ENCODE data around the gene GBP5.
"Not testable (repeated sequence)": the region's sequence is repeated elsewhere in the genome, so short reads cannot be mapped to it uniquely, and the experiment has no call there.

GBP5 gene

DNA sequence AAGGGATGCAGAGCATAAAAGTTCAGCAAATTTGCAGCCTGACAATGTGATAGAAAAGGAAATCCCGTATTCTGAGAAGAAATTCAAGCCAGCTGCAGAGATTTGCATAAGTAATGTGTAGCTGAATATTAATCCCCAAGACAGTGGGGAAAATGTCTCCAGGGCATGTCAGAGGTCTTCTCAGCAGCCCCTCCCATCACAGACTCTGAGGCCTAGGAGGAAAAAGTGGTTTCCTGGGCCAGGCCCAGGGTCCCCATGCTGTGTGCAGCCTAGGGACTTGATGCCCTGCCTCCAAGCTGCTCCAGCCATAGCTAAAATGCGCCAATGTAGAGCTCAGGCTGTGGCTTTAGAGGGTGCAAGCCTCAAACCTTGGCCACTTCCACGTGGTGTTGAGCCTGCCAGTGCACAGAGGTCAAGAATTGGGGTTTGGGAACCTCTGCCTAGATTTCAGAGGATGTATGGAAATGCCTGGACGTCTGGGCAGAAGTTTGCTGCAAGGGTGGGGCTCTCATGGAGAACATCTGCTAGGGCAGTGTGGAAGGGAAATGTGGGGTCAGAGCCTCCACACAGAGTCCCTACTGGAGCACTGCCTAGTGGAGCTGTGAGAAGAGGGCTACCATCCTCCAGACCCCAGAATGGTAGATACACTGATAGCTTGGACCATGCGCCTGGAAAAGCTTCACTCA, 11.6 kb upstream of the GBP5 start:
- DNase-seq (ENCODE audit: low read depth): not testable (repeated sequence)

DNA sequence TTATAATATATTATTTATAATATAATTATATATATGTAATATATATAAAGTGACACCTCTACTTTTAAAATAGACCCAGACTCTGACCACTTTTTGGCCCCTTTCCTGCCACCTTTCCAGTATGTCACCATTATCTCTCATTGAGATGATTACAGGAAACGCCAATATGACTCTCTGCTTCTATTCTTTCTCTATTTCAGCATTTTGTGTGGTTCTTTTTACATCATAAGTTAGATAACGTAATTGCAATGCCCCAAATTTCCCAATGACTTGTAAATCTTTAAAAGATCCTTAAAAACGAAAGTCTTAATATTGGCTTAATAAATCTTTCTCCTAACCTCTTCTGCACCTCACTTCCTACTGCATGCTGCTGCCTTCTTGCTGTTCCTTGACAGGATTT, 8.1 kb upstream of the GBP5 start:
- DNase-seq (ENCODE audit: low read depth): no peak

DNA sequence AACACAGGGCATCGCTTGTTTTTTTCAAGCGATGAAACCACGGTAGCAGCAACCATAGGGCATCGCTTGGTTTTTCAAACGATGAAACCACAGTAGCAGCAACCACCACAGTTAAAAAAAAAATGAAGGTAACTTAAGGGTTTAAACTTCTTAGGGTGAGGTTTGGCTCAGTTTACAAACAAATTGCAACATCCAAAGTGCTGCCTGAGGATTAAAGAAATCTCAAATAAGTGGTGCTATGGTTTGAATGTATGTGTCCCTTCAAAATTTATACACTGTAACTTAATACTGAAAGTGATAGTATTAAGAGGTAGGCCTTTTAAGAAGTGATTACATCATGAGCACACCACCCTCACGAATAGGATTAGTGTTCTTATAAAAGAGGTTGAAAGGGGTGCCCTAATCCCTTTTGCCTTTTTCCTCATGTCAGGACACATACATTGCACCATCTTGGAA, 6.4 kb upstream of the GBP5 start:
- DNase-seq (ENCODE audit: low read depth): no peak

DNA sequence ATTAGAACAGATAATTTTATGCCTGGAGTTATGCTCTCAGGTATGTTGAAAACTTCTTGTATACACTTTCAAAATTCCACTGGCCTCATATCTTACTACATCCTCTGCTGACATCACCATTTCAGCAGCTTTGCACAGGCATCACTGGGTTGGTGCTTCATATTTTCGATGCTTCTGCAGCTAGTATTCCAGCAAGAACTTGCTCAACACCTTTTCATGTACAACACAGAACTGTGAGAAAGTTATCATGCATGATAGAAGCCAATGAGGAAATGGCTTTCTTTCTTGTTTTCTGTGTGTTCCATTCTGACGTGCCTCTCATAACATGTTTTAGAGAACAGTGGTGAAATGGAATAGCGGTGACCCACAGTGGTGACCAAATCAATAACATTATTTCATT, 5.1 kb upstream of the GBP5 start:
- DNase-seq (ENCODE audit: low read depth): no peak

DNA sequence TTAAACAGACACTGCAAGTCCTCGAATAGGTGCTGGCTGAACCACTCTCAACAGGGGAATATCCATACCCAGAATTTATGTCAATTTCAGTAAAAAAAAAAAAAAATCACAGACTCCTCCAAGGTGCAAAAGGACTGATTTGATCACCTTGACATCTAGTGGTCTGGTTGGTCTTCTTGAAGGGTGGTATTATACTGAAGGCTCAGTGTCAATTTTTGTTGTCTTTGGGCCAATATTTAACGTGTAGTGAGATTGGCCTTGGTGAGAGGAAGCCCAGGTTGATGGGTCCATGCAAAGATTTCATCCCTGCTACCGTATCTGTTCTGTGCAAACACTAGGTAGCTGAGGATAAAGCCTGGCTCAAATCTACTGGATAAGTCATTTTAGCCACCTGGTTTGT, 4.0 kb upstream of the GBP5 start:
- DNase-seq (ENCODE audit: low read depth): no peak

DNA sequence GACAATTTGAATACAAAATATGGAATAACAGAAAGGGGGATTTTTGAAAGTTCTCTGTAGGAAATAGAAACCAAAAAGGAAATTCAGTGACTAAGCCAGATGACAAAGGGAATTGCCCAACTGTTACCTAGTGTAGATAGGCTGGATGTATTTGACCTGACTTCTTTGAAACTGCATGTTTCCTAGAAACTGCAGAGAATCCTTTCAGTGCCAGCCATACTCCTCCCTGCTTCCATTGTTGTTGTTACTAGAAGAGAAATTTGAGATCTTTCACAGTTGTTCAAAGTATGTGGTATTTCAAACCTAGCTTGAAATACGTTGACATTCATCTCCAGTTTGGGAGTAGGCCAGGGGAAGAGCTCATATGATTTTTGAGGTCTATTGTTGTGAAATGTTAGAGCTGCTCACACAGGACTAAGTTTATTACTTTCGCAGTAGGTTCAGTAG, 1.8 kb upstream of the GBP5 start:
- no peak for DNase-seq (ENCODE audit: low read depth)

DNA sequence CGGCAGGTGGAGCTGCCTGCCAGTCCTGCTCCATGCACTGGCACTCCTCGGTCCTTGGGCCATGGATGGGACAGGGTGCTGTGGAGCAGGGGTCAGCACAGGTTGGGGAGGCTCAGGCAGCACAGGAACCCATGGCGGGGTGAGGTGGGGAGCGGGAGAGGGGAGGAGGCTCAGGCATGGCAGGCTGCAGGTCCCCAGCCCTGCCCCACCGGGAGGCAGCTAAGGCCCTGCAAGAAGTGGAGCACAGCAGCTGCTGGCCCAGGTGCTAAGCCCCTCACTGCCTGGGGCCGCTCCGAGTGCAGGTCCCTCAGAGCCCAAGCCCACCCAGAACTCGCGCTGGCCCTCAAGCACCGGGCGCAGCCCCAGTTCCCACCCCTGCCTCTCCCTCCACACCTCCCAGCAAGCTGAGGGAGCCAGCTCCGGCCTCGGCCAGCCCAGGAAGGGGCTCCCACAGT, 691 bp upstream of the GBP5 start:
- no peak for DNase-seq (ENCODE audit: low read depth)

DNA sequence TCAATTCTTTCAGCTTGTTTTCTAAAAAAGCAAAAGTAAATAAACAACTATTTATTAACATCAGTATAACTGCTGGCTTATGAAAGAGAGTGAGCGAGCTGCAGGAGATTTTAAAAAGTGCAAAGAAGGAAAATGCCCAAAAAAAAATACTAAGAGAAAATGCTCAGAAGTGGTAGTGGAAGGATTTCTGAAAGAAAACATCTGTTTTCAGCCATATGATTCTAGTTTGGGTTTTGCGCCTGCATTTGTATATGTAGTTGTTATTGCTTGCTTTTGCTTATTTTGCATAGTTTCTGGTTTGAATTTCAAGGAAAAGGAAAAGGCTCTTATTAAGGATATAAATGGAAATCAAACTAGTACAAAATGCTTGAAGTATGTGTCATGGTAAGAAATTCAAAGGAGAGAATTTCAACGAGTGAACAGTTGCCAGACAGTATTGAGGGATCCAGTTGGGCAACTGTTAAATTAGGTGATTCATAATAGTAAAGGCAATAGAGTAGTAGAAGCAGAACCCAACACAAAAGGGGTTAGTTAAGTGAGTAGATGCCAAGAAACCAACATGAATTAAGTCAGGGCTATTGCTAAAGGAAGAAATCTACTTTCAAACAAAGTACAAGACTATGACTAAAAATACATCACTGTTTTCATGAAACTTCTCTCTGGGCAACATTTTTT, 1.2 kb downstream of the GBP5 start:
- no peak for DNase-seq (ENCODE audit: low read depth)

DNA sequence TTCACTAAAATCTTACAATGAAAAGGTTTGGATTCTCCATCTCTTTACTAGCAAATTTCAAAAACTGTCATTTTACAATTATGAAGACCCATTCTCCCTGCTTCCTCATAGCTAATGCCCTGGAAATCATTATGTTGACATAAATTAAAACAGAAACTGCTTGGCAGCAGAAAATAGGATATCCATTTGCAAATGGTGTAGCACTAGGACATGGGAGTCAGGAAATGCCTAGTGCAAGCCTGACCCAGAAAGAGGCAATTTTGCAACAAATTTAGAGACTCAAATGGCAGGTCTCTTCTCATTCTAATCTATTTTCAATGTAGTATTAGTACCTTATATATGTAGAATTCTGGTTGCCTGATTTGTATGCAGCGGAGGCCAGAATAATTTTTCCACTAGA, 2.2 kb downstream of the GBP5 start:
- DNase-seq (ENCODE audit: low read depth): no peak

DNA sequence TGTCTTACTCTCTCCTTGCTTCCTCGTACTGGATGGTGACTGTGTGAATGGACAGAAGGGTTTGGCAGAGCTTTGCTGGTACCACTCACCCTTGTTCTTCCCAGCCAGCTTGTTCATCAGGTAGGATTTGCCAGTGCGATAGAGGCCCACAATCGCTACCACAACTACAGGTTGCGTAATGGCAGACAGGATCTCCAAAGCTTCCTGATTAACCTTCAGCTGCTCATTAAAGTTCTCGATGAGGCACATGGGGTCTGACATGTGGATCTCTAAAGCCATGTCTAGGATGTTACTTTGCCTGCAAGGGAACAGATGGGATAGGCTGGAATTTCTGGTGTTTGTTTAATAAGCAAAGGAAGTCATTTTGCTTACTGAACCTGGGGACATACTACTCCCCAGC, 3.4 kb downstream of the GBP5 start:
- no peak for DNase-seq (ENCODE audit: low read depth)

DNA sequence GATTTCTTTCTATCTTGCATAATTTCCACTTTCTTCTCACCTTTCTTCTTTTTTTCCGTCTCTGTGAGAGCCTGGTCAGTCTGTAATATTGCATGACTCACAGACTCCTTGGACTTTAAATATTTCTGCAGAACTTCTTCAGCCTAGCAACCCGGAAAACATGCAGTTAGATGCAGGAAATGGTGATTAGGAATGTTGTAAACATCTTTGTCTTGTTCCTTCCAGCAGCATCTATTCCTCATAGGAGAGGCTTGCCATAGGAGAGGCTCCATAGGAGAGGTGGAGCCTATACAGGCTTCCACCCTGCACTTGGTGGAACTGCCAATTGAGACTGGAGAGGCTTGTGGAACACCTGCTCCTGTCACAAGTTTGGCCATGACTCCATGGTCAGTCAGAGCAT, 10.0 kb downstream of the GBP5 start:
- DNase-seq (ENCODE audit: low read depth): no peak

DNA sequence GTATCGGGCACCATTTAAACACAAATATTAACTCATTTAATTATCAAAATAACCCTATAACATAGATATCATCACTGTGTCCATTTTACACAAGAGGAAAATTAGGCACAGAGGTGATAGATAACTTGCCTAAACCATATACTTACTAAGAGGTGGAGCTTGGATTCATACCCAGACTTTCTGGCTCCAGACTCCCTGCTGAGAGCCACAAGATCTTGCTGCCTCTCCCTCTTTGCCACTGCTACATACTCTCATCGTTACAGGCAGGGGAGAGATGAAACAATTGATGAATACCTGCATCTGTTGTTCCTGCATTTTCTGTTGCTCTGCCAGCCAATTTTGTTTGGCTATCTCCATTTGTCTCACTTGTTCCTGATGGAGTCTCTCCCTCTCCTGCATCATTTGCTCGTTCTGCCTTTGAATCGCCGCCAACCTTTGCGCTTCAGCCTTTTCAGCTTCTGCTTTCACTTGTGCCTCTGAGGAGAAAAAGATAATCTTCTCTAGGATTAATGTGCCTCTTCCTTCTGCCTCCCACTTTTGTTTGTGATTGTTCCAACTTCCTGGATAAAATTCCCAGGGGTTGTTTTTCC, 10.6 kb downstream of the GBP5 start:
- DNase-seq (ENCODE audit: low read depth): no peak

DNA sequence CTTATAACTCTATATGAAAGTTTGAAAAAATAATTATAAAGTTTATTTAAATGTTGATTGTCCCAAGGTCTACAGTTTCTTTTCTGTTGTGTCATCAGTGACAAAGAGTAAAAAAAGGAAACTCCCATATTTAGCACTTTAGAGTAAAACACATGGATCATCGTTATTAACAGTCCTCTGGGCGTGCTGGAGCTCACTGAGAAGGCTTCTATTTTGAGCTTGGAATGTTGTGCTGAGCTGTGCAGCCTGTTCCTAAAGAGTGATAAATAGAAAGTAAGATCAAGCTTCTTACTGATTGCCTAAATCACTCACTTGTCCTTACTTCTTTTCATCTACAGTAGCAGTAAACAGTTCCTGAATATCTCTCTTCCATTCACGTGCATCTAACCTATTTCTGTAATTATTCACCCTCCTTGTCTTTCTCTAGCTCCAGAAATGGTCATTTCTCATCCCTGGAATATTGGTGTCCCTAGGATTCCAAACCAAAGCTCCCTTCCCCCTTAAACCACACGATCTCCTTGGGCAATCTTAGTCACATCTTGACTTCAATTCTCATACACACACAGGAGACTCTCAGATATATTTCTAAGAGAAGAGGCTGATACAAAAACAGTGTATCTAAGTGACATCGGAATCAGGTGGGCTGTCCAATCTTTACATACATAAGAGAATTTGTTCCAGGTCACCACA, 11.9 kb downstream of the GBP5 start:
- no peak for DNase-seq (ENCODE audit: low read depth)

DNA sequence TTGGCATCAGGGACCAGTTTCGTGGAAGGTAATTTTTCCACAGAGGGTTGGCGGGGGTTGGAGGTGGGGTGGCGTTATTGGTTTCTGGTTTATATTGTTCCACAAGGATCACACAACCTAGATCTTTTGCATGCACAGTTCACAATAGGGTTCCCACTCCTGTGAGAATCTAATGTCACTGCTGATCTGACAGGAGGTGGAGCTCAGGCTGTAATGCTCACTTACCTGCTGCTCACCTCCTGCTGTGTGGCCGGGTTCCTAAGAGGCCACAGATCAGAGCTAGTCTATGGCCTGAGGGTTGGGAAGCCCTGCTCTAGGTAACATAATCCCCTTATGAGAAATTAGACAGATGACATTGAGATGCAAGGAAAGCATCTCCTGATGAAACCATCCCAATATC, 12.6 kb downstream of the GBP5 start:
- DNase-seq (ENCODE audit: low read depth): no peak

DNA sequence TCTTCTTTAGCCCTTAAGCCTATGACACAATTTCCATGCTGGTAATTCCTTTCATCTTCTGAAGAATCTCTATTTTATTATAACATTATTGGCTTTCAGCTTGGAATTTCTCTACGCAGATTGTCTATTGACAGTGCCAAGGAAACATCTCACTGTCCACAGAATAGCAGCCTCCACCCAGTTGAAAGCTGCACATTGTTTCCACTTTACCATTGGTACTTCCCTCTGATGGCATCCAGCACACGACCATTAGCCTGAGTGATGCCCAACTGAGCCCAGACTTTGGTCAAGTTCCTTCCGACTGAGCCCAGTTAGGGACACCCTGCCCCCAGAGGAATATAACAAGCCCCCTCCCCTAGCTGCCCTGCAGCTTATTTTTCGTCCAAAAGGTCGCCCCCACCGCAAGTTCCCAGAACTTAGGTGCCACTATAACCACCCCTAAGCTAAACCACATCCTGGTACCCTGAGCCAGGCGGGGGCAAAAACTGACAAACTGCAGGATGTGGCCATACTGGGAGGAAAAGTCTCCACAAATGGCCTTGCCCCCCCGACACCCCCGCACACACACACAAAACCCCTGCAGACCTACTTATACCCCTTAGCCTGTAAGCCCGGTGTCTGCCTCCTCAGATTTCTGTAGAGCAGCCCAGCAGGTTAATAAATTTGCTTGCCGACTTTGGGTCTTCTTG, 13.2 kb downstream of the GBP5 start:
- DNase-seq (ENCODE audit: low read depth): no peak

DNA sequence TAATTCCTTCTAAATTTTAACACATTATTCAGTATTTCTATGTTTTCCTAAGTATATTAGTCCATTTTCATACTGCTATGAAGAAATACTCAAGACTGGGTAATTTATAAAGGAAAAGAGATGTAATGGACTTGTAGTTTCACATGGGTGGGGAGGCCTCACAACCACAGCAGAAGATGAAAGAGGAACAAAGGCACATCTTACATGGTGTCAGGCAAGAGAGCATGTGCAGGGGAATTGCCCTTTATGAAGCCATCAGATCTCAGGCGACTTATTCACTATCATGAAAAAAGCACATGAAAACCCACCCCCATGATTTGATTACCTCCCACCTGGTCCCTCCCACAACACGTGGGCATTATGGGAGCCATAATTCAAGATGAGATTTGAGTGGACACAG, 15.6 kb downstream of the GBP5 start:
- DNase-seq (ENCODE audit: low read depth): no peak

DNA sequence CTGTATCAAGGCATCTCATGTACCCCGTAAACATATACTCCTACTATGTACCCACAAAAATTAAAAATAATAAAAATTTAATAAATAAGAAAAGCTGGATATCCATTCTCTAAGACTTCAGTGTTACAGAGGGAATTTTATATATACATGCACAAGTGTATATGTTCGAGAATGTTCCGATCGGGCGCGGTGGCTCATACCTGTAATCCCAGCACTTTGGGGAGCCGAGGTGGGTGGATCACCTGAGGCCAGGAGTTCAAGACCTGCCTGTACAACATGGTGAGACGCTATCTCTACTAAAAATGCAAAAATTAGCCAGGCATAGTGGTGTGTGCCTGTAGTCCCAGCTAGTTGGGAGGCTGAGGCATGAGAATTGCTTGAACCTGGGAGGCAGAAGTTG, 17.1 kb downstream of the GBP5 start:
- DNase-seq (ENCODE audit: low read depth): not testable (repeated sequence)

DNA sequence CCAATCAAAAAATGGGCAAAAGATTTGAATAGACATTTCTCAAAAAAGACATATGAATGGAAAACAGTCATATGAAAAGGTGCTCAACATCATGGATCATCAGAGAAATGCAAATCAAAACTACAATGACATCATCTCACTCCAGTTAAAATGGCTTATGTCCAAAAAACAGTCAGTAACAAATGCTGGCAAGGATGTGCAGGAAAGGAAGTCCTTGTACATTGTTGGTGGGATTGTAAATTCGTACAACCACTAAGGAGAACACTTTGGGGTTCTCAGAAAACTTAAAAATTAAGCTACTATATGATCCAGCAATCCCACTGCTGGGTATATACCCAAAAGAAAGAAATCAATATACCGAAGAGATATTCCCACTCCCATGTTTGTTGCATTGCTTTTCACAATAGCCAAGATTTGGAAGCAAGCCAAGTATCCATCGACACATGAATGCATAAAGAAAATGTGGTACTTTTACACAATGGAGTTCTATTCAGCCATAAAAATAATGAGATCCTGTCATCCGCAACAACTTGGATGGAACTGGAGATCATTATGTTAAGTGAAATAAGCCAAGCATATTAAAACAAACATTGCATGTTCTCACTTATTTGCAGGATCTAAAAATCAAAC, 17.9 kb downstream of the GBP5 start:
- DNase-seq (ENCODE audit: low read depth): no peak

DNA sequence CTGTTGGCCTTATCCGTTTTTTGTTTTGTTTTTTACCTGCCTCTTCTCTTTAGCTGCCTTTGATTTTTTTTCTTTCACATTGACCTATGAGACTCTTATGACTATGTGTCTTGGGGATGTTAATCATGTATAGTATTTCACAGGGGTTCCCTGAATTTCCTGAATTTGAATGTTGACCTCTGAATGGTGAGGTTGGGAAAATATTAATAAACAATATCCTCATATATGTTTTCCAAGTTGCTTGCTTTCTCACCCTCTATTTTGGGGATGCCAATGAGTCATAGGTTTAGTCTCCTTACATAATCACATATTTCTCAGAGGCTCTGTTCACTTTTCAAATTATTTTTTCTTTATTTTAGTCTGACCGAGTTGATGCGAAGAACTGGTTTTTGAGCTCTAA, 29.6 kb downstream of the GBP5 start:
- no peak for DNase-seq (ENCODE audit: low read depth)
